Esophagus (tissue), 2 donors: ENCODE data around the gene CEP89. TPM values are rescaled to one million over a fixed set of nuclear protein-coding genes. Genes with fewer than 3 reads are reported as not detected.

Experiments
- H3K27ac ChIP-seq, 2 donors: one replicate each; pipeline ENCODE4 v1.5.1; 2013; ENCODE audit warnings: low read depth in 2 of 2, mild to moderate bottlenecking in 2 of 2, inconsistent platforms in 1 of 2, low read length in 1 of 2, moderate library complexity in 1 of 2
- H3K27me3 ChIP-seq, 2 donors: one replicate each; pipeline ENCODE4 v1.6.1; 2013; ENCODE audit warnings: low read length in 2 of 2, control low read depth in 1 of 2, mild to moderate bottlenecking in 1 of 2; ENCODE audit not compliant: insufficient read depth in 2 of 2, control insufficient read depth in 1 of 2
- H3K36me3 ChIP-seq, 2 donors: one replicate each; pipeline ENCODE4 v1.6.1; 2013; ENCODE audit warnings: low read length in 1 of 2; ENCODE audit not compliant: control insufficient read depth in 2 of 2, insufficient read depth in 2 of 2
- H3K4me1 ChIP-seq, 2 donors: one replicate each; pipeline ENCODE4 v1.6.1; 2013; ENCODE audit warnings: low read length in 1 of 2; ENCODE audit not compliant: control insufficient read depth in 2 of 2, insufficient read depth in 2 of 2
- H3K4me3 ChIP-seq, 2 donors: one replicate each; pipeline ENCODE4 v1.5.1; 2013; ENCODE audit warnings: low read length in 2 of 2, mild to moderate bottlenecking in 2 of 2, low read depth in 1 of 2, moderate library complexity in 1 of 2
- H3K9me3 ChIP-seq, 2 donors: one replicate each; pipeline ENCODE4 v1.6.1; 2013; ENCODE audit warnings: mild to moderate bottlenecking in 2 of 2, low read depth in 1 of 2, low read length in 1 of 2, moderate library complexity in 1 of 2; ENCODE audit not compliant: control insufficient read depth in 2 of 2, insufficient read depth in 1 of 2
- WGBS, 2 donors: extraction: QIAGEN DNeasy Blood & Tissue Kit; methylation state at CpG; one replicate each; pipeline ENCODE4 v1.1.7; 2013; 5-methylcytosine and 5-hydroxymethylcytosine counted together
- polyA plus RNA-seq, 2 donors: library from polyadenylated mRNA; stranded (reverse); fragments of 200-250 nt; gene quantifications; one replicate each; pipeline ENCODE4 v1.2.3, GENCODE V29; 2013
- donor health status: healthy with polysubstance abuse.
- donor health status: Bipolar disorder and iron deficiency.

Gene CEP89
- polyA plus RNA-seq, 2 donors: 6.3 to 8.2 TPM

DNA sequence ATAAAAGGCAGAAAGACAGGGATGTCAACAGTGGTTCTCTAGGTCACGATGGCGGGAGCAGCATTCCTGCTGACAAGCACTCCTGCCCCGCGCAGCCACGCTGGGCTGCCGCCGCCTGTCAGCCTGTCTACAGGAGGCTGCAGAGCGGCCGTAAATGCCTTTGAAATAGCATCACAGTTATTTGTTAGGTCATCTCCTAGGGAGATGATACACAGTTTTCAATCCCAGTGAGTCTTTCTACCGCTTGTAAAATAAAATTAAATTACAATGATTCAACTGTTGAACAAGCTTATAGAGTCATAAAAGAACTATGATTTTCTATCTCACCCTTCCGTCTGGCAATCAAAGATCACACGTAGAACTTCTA, 94.9 kb downstream of the CEP89 start:
- no peak overlapping the region for H3K27ac ChIP-seq
- no peaks in the 10 kb centered on the region for H3K27me3 ChIP-seq
- H3K9me3 ChIP-seq: no peaks in the 10 kb centered on the region
- H3K4me3 ChIP-seq: no peak overlapping the region
- WGBS, 2 donors: 80 to 86% methylated on average over 12 of the region's 12 CpGs
- H3K4me1 ChIP-seq: peaks cover 0 to 3% of the 10 kb centered on the region in 2 donors
- peaks cover 0 to 10% of the 10 kb centered on the region in 2 donors for H3K36me3 ChIP-seq

GRCh38 chr19:32876236-32876918, 95.4 kb downstream of the CEP89 start:
- WGBS, 2 donors: 85 to 87% methylated on average over 9 of the region's 9 CpGs
- H3K4me3 ChIP-seq: no peak overlapping the region
- H3K27me3 ChIP-seq: no peaks in the 10 kb centered on the region

GRCh38 chr19:32875428-32875827, 96.3 kb downstream of the CEP89 start:
- Histone ChIP-seq H3K27me3 (no peaks in the 10 kb centered on the region), H3K4me1 (no peaks in the 10 kb centered on the region), H3K27ac (no peak overlapping the region), H3K36me3 (peaks cover 0 to 7% of the 10 kb centered on the region in 2 donors), H3K9me3 (no peaks in the 10 kb centered on the region), H3K4me3 (no peak overlapping the region)
- WGBS, 2 donors: 77 to 78% methylated on average over 7 of the region's 7 CpGs

More at GRCh38 chr19:32876236-32876918, 95.4 kb downstream of the CEP89 start:
- Histone ChIP-seq H3K27ac (no peak overlapping the region), H3K36me3 (peaks cover 0 to 7% of the 10 kb centered on the region in 2 donors), H3K4me1 (no peaks in the 10 kb centered on the region), H3K9me3 (no peaks in the 10 kb centered on the region)

GRCh38 chr19:32874605-32875004, 97.2 kb downstream of the CEP89 start:
- no peaks in the 10 kb centered on the region for H3K27me3 ChIP-seq
- 88 to 89% methylated on average over 9 of the region's 9 CpGs for WGBS, 2 donors
- no peaks in the 10 kb centered on the region for H3K9me3 ChIP-seq
- peaks cover 0 to 3% of the 10 kb centered on the region in 2 donors for H3K36me3 ChIP-seq
- H3K4me3 ChIP-seq: no peak overlapping the region
- H3K4me1 ChIP-seq: no peaks in the 10 kb centered on the region
- no peak overlapping the region for H3K27ac ChIP-seq

GRCh38 chr19:32873247-32873959, 98.4 kb downstream of the CEP89 start:
- Histone ChIP-seq H3K27ac (no peak overlapping the region), H3K27me3 (no peaks in the 10 kb centered on the region), H3K9me3 (no peaks in the 10 kb centered on the region), H3K4me3 (no peak overlapping the region), H3K4me1 (no peaks in the 10 kb centered on the region), H3K36me3 (no peaks in the 10 kb centered on the region)
- 82 to 86% methylated on average over 18 of the region's 18 CpGs for WGBS, 2 donors

DNA sequence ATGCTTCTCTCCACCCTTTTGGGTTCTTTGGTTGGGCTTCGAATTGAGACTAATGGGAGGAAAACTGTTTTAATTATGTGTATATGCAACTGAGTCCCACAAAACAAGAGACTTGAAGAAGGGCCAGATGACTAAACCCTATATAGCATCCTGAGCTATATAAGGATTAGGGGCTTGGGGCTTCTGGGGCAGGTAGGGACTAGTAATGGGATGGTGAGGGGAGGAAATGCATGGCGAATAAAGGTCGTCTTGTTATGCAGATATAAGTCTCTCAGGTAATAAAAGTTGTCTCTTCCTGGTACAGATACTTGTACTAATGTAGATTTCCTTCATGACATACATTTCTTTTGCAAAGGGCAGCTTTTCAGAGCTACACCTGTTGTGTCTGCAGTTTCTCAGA, 99.4 kb downstream of the CEP89 start:
- Histone ChIP-seq H3K27me3 (no peaks in the 10 kb centered on the region), H3K9me3 (no peaks in the 10 kb centered on the region), H3K36me3 (no peaks in the 10 kb centered on the region), H3K4me3 (no peak overlapping the region), H3K27ac (no peak overlapping the region), H3K4me1 (no peaks in the 10 kb centered on the region)
- WGBS, 2 donors: 85 to 88% methylated on average over 3 of the region's 3 CpGs

- Histone ChIP-seq H3K9me3 (no peaks in the 10 kb centered on the region), H3K4me3 (no peak overlapping the region), H3K27me3 (no peaks in the 10 kb centered on the region), H3K36me3 (no peaks in the 10 kb centered on the region), H3K27ac (no peak overlapping the region), H3K4me1 (no peaks in the 10 kb centered on the region)
- 68 to 71% methylated on average over 12 of the region's 12 CpGs for WGBS, 2 donors
These were observed 100.7 kb downstream of the CEP89 start for GRCh38 chr19:32870981-32871451.

DNA sequence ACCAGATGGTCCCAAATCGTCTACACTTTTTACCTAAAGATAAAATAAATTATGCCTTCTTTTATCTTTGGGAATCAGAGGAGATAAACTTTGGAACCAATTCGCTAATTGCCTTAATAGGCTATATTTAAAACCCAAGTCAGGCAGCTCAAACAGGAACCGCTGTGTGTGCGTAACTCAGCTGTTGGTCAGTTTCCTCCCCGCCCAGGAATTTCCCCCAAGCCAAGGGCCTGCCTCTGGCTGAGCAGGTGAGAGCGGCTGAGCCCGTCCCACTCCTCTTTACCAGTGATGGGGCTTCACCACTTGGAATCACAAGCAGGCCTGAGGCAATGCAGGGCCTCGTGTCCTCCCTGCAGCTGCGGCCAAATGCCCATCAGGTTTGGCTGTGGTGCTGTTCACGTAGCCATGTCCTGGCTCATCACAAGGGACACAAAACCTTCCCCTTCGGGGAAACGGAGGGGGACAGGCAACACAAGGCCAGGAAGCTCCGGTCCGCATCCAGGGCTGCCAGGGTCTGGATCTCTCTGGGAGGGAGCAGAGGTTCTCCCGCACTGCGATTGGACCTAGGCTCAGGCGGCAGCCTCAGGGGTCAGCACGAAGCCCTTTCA, 101.7 kb downstream of the CEP89 start:
- Histone ChIP-seq H3K36me3 (no peaks in the 10 kb centered on the region), H3K9me3 (no peaks in the 10 kb centered on the region), H3K4me3 (no peak overlapping the region), H3K27me3 (no peaks in the 10 kb centered on the region), H3K27ac (no peak overlapping the region), H3K4me1 (no peaks in the 10 kb centered on the region)
- WGBS, 2 donors: 69 to 78% methylated on average over 18 of the region's 18 CpGs

GRCh38 chr19:32869369-32869965, 102.3 kb downstream of the CEP89 start, which contains the start of gene SLC7A9:
Gene SLC7A9 (minus strand): TSS chr19:32869767. CDS start chr19:32868534, 1,233 bp downstream.
- Histone ChIP-seq H3K4me3 (no peak within 1 kb of the TSS), H3K27ac (no peak within 1 kb of the TSS), H3K36me3 (no peaks in the 10 kb centered on the region), H3K4me1 (no peaks in the 10 kb centered on the region), H3K27me3 (no peaks in the 10 kb centered on the region), H3K9me3 (no peaks in the 10 kb centered on the region)
- WGBS, 2 donors: 76 to 79% methylated on average over 14 of the region's 14 CpGs
